Common myeloid progenitor, CD34-positive (primary cell): ENCODE measurements around the gene FBXO24.
A peak's percentile ranks its signal among the peaks of the same experiment; 100 is the strongest.

ENCODE experiments used
- CTCF ChIA-PET: fragments of 350-600 bp; sonication (Branson Sonifier 250); formaldehyde crosslinking; loops from one replicate; lab custom pipeline; 2021; ENCODE audit warnings: antibody characterized with exemption; lab: Charles Lee
- POLR2A ChIA-PET: fragments of 350-600 bp; sonication (Branson Sonifier 250); formaldehyde crosslinking; loops from one replicate; lab custom pipeline; 2021; ENCODE audit warnings: antibody characterized with exemption; lab: Charles Lee
- DNase-seq, 3 donors: peaks; one replicate each; pipeline versions ENCODE4 v3.0.0 to v3.0.0-alpha.2; 2013
- H3K27ac ChIP-seq, 2 experiments: 1 replicate in 1 of 2; 2 replicates in 1 of 2; pipeline ENCODE4 v1.7.0; 2013; ENCODE audit warnings: inconsistent platforms in 2 of 2, low read length in 2 of 2, mild to moderate bottlenecking in 2 of 2, low read depth in 1 of 2, moderate library complexity in 1 of 2; ENCODE audit not compliant: severe bottlenecking in 2 of 2, insufficient read depth in 1 of 2, poor library complexity in 1 of 2
- H3K27me3 ChIP-seq, 5 experiments: replicated peaks in 2 of 5; 1 replicate in 3 of 5; 2 replicates in 2 of 5; pipeline versions ENCODE4 v1.6.1 to v1.7.0; 2013; ENCODE audit warnings: low read length in 4 of 5, mild to moderate bottlenecking in 2 of 5, moderate library complexity in 2 of 5, inconsistent platforms in 1 of 5; ENCODE audit not compliant: insufficient read depth in 5 of 5, control insufficient read depth in 4 of 5
- H3K36me3 ChIP-seq, 4 experiments: 1 replicate in 2 of 4; 2 replicates in 2 of 4; pipeline versions ENCODE4 v1.6.1 to v1.7.0; 2013; ENCODE audit warnings: low read length in 3 of 4, control low read depth in 1 of 4, mild to moderate bottlenecking in 1 of 4; ENCODE audit not compliant: control insufficient read depth in 4 of 4, insufficient read depth in 4 of 4
- H3K4me1 ChIP-seq, 4 experiments: 1 replicate in 3 of 4; 2 replicates in 1 of 4; pipeline versions ENCODE4 v1.6.1 to v1.7.1; 2013; ENCODE audit warnings: low read length in 3 of 4, mild to moderate bottlenecking in 3 of 4, control low read depth in 1 of 4, inconsistent platforms in 1 of 4, moderate library complexity in 1 of 4; ENCODE audit not compliant: control insufficient read depth in 4 of 4, insufficient read depth in 4 of 4; ENCODE audit errors: control extremely low read depth in 1 of 4
- H3K4me3 ChIP-seq, 7 experiments: 1 replicate in 4 of 7; 2 replicates in 3 of 7; pipeline versions ENCODE4 v1.5.1 to v1.7.0; 2013; ENCODE audit warnings: mild to moderate bottlenecking in 7 of 7, low read length in 6 of 7, moderate library complexity in 6 of 7, inconsistent platforms in 2 of 7, low read depth in 2 of 7, control low read depth in 1 of 7; ENCODE audit not compliant: insufficient read depth in 4 of 7, control insufficient read depth in 1 of 7; ENCODE audit errors: extremely low read depth in 1 of 7
- H3K9me3 ChIP-seq, 5 experiments: 1 replicate in 4 of 5; 2 replicates in 1 of 5; pipeline versions ENCODE4 v1.6.1 to v1.7.1; 2013; ENCODE audit warnings: low read length in 4 of 5, mild to moderate bottlenecking in 2 of 5, inconsistent platforms in 1 of 5, low read depth in 1 of 5, moderate library complexity in 1 of 5; ENCODE audit not compliant: control insufficient read depth in 4 of 5, insufficient read depth in 2 of 5; ENCODE audit errors: control extremely low read depth in 1 of 5
- WGBS: methylation state at CpG from one replicate; pipeline ENCODE4 v1.1.5; 2013; ENCODE audit not compliant: insufficient coverage; 5-methylcytosine and 5-hydroxymethylcytosine counted together

FBXO24 gene

GRCh38 chr7:100620239-100620638 lies 34.1 kb downstream of the FBXO24 start:
- CTCF ChIA-PET, result interaction anchor here (1.1 to 1.7 kb wide), 3 partner anchors 9 to 14 kb away, joined by 4 to 5 read pairs (median 5); no protein-coding TSS in a partner anchor
- Histone ChIP-seq H3K27ac (no peak overlapping the region), H3K27me3 (no peaks in the 10 kb centered on the region), H3K4me1 (no peaks in the 10 kb centered on the region), H3K4me3 (no peak overlapping the region), H3K36me3 (peaks cover 0 to 2% (median 0%) of the 10 kb centered on the region in 4 experiments), H3K9me3 (no peaks in the 10 kb centered on the region)
- DNase-seq, result no peak
- POLR2A ChIA-PET, result no interaction called here
- 100% methylated on average over 1 of the region's 6 CpGs for WGBS

GRCh38 chr7:100620804-100621203 lies 34.7 kb downstream of the FBXO24 start:
- H3K9me3 ChIP-seq, result no peaks in the 10 kb centered on the region
- ChIA-PET POLR2A (interaction anchor here (0.5 kb wide), 1 partner anchor 160 kb away, joined by 3 read pairs; no protein-coding TSS in a partner anchor), CTCF (interaction anchor here (1.1 to 1.7 kb wide), 3 partner anchors 9 to 13 kb away, joined by 4 to 5 read pairs (median 5); no protein-coding TSS in a partner anchor)
- no peaks in the 10 kb centered on the region for H3K36me3 ChIP-seq
- no peak for DNase-seq
- H3K4me1 ChIP-seq, result no peaks in the 10 kb centered on the region
- H3K4me3 ChIP-seq, result no peak overlapping the region
- H3K27me3 ChIP-seq, result no peaks in the 10 kb centered on the region
- WGBS, result 98% methylated on average over 19 of the region's 23 CpGs
- H3K27ac ChIP-seq, result no peak overlapping the region

GRCh38 chr7:100621554-100621953 lies 35.4 kb downstream of the FBXO24 start:
- WGBS, result 95% methylated on average over 7 of the region's 8 CpGs
- H3K27ac ChIP-seq, result no peak overlapping the region
- H3K36me3 ChIP-seq, result no peaks in the 10 kb centered on the region
- no peaks in the 10 kb centered on the region for H3K9me3 ChIP-seq
- no peak overlapping the region for H3K4me3 ChIP-seq
- ChIA-PET POLR2A (no interaction called here), CTCF (interaction anchor here (1.9 kb wide), 1 partner anchor 8 kb away, joined by 6 read pairs; no protein-coding TSS in a partner anchor)
- no peaks in the 10 kb centered on the region for H3K27me3 ChIP-seq
- no peak for DNase-seq
- H3K4me1 ChIP-seq, result peaks cover 0 to 4% (median 2%) of the 10 kb centered on the region in 4 experiments

GRCh38 chr7:100623951-100624824 lies 38.1 kb downstream of the FBXO24 start:
- Histone ChIP-seq H3K9me3 (no peaks in the 10 kb centered on the region), H3K27ac (no peak overlapping the region), H3K36me3 (peaks cover 0 to 2% (median 0%) of the 10 kb centered on the region in 4 experiments), H3K4me1 (peaks cover 0 to 12% (median 10%) of the 10 kb centered on the region in 4 experiments), H3K4me3 (no peak overlapping the region), H3K27me3 (no peaks in the 10 kb centered on the region)
- ChIA-PET POLR2A (no interaction called here), CTCF (interaction anchor here (0.6 to 2.9 kb wide), 5 partner anchors 8 to 66 kb away, joined by 3 to 12 read pairs (median 3); no protein-coding TSS in a partner anchor)
- 100% methylated on average over 7 of the region's 15 CpGs for WGBS
- DNase-seq, result no peak

- DNase-seq, result no peak
- peaks cover 0 to 12% (median 10%) of the 10 kb centered on the region in 4 experiments for H3K4me1 ChIP-seq
- ChIA-PET POLR2A (no interaction called here), CTCF (interaction anchor here (1.0 to 2.9 kb wide), 4 partner anchors 12 to 64 kb away, joined by 3 to 14 read pairs (median 8); no protein-coding TSS in a partner anchor)
- H3K4me3 ChIP-seq, result peak overlapping the region in 4 of 7 experiments; percentile 19 to 69 (median 35)
- no peaks in the 10 kb centered on the region for H3K27me3 ChIP-seq
- 86% methylated on average over 1 of the region's 3 CpGs for WGBS
- H3K27ac ChIP-seq, result no peak overlapping the region
- peaks cover 0 to 2% (median 0%) of the 10 kb centered on the region in 4 experiments for H3K36me3 ChIP-seq
- H3K9me3 ChIP-seq, result no peaks in the 10 kb centered on the region
Observed at GRCh38 chr7:100626055-100626454, 39.9 kb downstream of the FBXO24 start.

GRCh38 chr7:100626530-100627237 lies 40.6 kb downstream of the FBXO24 start:
- peaks cover 0 to 2% (median 0%) of the 10 kb centered on the region in 4 experiments for H3K36me3 ChIP-seq
- H3K4me1 ChIP-seq, result peaks cover 0 to 13% (median 10%) of the 10 kb centered on the region in 4 experiments
- peak; percentile 82 to 88 (median 88) for DNase-seq
- ChIA-PET CTCF (interaction anchor here (1.0 to 4.5 kb wide), 6 partner anchors 13 to 65 kb away, joined by 3 to 36 read pairs (median 9); partner anchors contain the start of gene GIGYF1), POLR2A (interaction anchor here (0.5 kb wide), 1 partner anchor 1992 kb away, joined by 6 read pairs; no protein-coding TSS in a partner anchor)
- 4% methylated on average over 31 of the region's 37 CpGs for WGBS
- peak overlapping the region in 5 of 7 experiments; percentile 19 to 69 (median 38) for H3K4me3 ChIP-seq
- H3K27ac ChIP-seq, result no peak overlapping the region
- no peaks in the 10 kb centered on the region for H3K9me3 ChIP-seq
- H3K27me3 ChIP-seq, result no peaks in the 10 kb centered on the region
